ENCODE measurements around the gene MRPS18A. TPM values are rescaled to one million over a fixed set of nuclear protein-coding genes. Genes with fewer than 3 reads are reported as not detected.
"Not testable (repeated sequence)": the region's sequence is repeated elsewhere in the genome, so short reads cannot be mapped to it uniquely, and the experiment has no call there.

Gene MRPS18A
- total RNA-seq, 1 donor from 2014 or later, result 29.8 TPM

GRCh38 chr6:43706788-43707187, 19.2 kb upstream of the MRPS18A start:
- Histone ChIP-seq H3K4me1 (peaks cover 5 to 17% of the 10 kb centered on the region in 2 donors), H3K4me3 (no peak overlapping the region), H3K9me3 (no peaks in the 10 kb centered on the region), H3K27me3 (no peaks in the 10 kb centered on the region), H3K27ac (no peak overlapping the region), H3K36me3 (no peaks in the 10 kb centered on the region)
- DNase-seq (ENCODE audit: low spot score in 2 of 2), result no peak
- no peak for TF ChIP-seq CTCF (IDR thresholded peaks at IDR 0.05)
- intact Hi-C loops (cut with DNase I), result no loop called here

- Histone ChIP-seq H3K36me3 (no peaks in the 10 kb centered on the region), H3K9me3 (no peaks in the 10 kb centered on the region), H3K27ac (peak overlapping the region in 1 of 2 donors; percentile 12), H3K27me3 (no peaks in the 10 kb centered on the region), H3K4me3 (no peak overlapping the region), H3K4me1 (peaks cover 5 to 19% of the 10 kb centered on the region in 2 donors)
- intact Hi-C loops (cut with DNase I), result no loop called here
- no peak for TF ChIP-seq CTCF (IDR thresholded peaks at IDR 0.05)
- DNase-seq (ENCODE audit: low spot score in 2 of 2), result no peak
Observed at GRCh38 chr6:43705996-43706395, 18.4 kb upstream of the MRPS18A start.

GRCh38 chr6:43703512-43704429, 16.2 kb upstream of the MRPS18A start:
- no peak for TF ChIP-seq CTCF (IDR thresholded peaks at IDR 0.05)
- DNase-seq (ENCODE audit: low spot score in 2 of 2), result no peak
- intact Hi-C loops (cut with DNase I), result loop anchor here (5.0 kb wide), 2 partner anchors 69 to 76 kb away; partner anchors contain the start of genes GTPBP2 and VEGFA
- Histone ChIP-seq H3K36me3 (no peaks in the 10 kb centered on the region), H3K9me3 (no peaks in the 10 kb centered on the region), H3K27me3 (no peaks in the 10 kb centered on the region), H3K4me3 (no peak overlapping the region), H3K4me1 (peaks cover 5 to 19% of the 10 kb centered on the region in 2 donors), H3K27ac (peak overlapping the region; percentile 78 to 85)

GRCh38 chr6:43702534-43703440, 15.2 kb upstream of the MRPS18A start:
- peak; percentile 80 to 96 for DNase-seq (ENCODE audit: low spot score in 2 of 2)
- H3K9me3 ChIP-seq, result no peaks in the 10 kb centered on the region
- intact Hi-C loops (cut with DNase I), result loop anchor here (1.0 to 5.0 kb wide), 3 partner anchors 15 to 75 kb away; partner anchors contain the start of genes GTPBP2, MRPS18A and VEGFA
- H3K4me1 ChIP-seq, result peaks cover 5 to 19% of the 10 kb centered on the region in 2 donors
- TF ChIP-seq CTCF (IDR thresholded peaks at IDR 0.05), result no peak
- no peaks in the 10 kb centered on the region for H3K36me3 ChIP-seq
- H3K27me3 ChIP-seq, result no peaks in the 10 kb centered on the region
- no peak overlapping the region for H3K4me3 ChIP-seq
- peak overlapping the region; percentile 78 to 85 for H3K27ac ChIP-seq

- Histone ChIP-seq H3K4me3 (no peak overlapping the region), H3K4me1 (peaks cover 5 to 19% of the 10 kb centered on the region in 2 donors), H3K27me3 (no peaks in the 10 kb centered on the region), H3K27ac (peak overlapping the region; percentile 78 to 85), H3K36me3 (no peaks in the 10 kb centered on the region), H3K9me3 (no peaks in the 10 kb centered on the region)
- DNase-seq (ENCODE audit: low spot score in 2 of 2), result no peak
- no peak for TF ChIP-seq CTCF (IDR thresholded peaks at IDR 0.05)
- intact Hi-C loops (cut with DNase I), result loop anchor here (1.0 to 5.0 kb wide), 3 partner anchors 15 to 75 kb away; partner anchors contain the start of genes GTPBP2, MRPS18A and VEGFA
Observed at GRCh38 chr6:43702171-43702533, 14.6 kb upstream of the MRPS18A start.

- DNase-seq (ENCODE audit: low spot score in 2 of 2); H3K27me3 ChIP-seq; H3K36me3 ChIP-seq; H3K4me3 ChIP-seq; H3K9me3 ChIP-seq; H3K27ac ChIP-seq: not testable (repeated sequence)
- intact Hi-C loops (cut with DNase I), result loop anchor here (5.0 kb wide), 2 partner anchors 71 to 74 kb away; partner anchors contain the start of genes GTPBP2 and VEGFA
- H3K4me1 ChIP-seq, result peaks cover 2 to 15% of the 10 kb centered on the region in 2 donors
Observed at GRCh38 chr6:43700939-43701560, 13.5 kb upstream of the MRPS18A start.

All from ascending aorta (tissue), 2 donors.